Fibroblast of lung (primary cell): ENCODE data around the gene TRIM47. TPM values are rescaled to one million over a fixed set of nuclear protein-coding genes. Genes with fewer than 3 reads are reported as not detected.

Source experiments
- DNase-seq, 2 donors: peaks; one replicate each; pipeline versions ENCODE4 v3.0.0 to v3.0.0-alpha.2; 2010; ENCODE audit warnings: low read depth in 2 of 2
- H2AFZ ChIP-seq: 2 replicates; pipeline ENCODE4 v1.5.1; 2012; ENCODE audit warnings: low read length, control low read depth, inconsistent platforms
- H3K27ac ChIP-seq: 2 replicates; pipeline ENCODE4 v1.5.1; 2011; ENCODE audit warnings: low read length, control low read depth; ENCODE audit not compliant: insufficient read depth
- H3K27me3 ChIP-seq: 2 replicates; pipeline ENCODE4 v1.5.1; 2011; ENCODE audit warnings: mild to moderate bottlenecking, low read length; ENCODE audit not compliant: control insufficient read depth, insufficient read depth
- H3K36me3 ChIP-seq: 2 replicates; pipeline ENCODE4 v1.5.1; 2011; ENCODE audit warnings: low read length; ENCODE audit not compliant: control insufficient read depth, insufficient read depth
- H3K4me1 ChIP-seq: 2 replicates; pipeline ENCODE4 v1.5.1; 2011; ENCODE audit warnings: low read length; ENCODE audit not compliant: control insufficient read depth, insufficient read depth; ENCODE audit errors: extremely low read depth
- H3K4me2 ChIP-seq: 2 replicates; pipeline ENCODE4 v1.5.1; 2011; ENCODE audit warnings: low read length, control low read depth; ENCODE audit not compliant: insufficient read depth; ENCODE audit errors: extremely low read depth
- H3K4me3 ChIP-seq, 4 experiments: fragments of 200-600 bp in 1 of 4; sonication (generic) in 1 of 4; replicated peaks in 1 of 4; 2 replicates each; pipeline ENCODE4 v1.5.1; 2011 to 2016; ENCODE audit warnings: low read length in 4 of 4, low read depth in 3 of 4, mild to moderate bottlenecking in 3 of 4, control low read depth in 2 of 4, inconsistent platforms in 1 of 4, mixed read lengths in 1 of 4; ENCODE audit not compliant: insufficient read depth in 1 of 4; ENCODE audit errors: control extremely low read depth in 1 of 4
- H3K79me2 ChIP-seq: 2 replicates; pipeline ENCODE4 v1.5.1; 2012; ENCODE audit warnings: mild to moderate bottlenecking, low read length, inconsistent platforms; ENCODE audit not compliant: control insufficient read depth, insufficient read depth
- H3K9ac ChIP-seq: 2 replicates; pipeline ENCODE4 v1.5.1; 2011; ENCODE audit warnings: mild to moderate bottlenecking, low read length, control low read depth; ENCODE audit not compliant: insufficient read depth
- H3K9me3 ChIP-seq: 2 replicates; pipeline ENCODE4 v1.5.1; 2012; ENCODE audit warnings: low read depth, low read length; ENCODE audit not compliant: control insufficient read depth, insufficient read depth
- H4K20me1 ChIP-seq: 2 replicates; pipeline ENCODE4 v1.5.1; 2011; ENCODE audit warnings: low read length; ENCODE audit not compliant: control insufficient read depth, insufficient read depth; ENCODE audit errors: extremely low read depth
- CTCF ChIP-seq, 2 donors: IDR thresholded peaks in 1 of 2; conservative IDR thresholded peaks in 1 of 2; 1 replicate in 1 of 2; 2 replicates in 1 of 2; pipeline ENCODE4 v1.5.1; 2011 to 2012; ENCODE audit warnings: low read length in 2 of 2, control low read depth in 1 of 2, inconsistent platforms in 1 of 2, low read depth in 1 of 2, mild to moderate bottlenecking in 1 of 2
- EZH2 ChIP-seq: IDR thresholded peaks from 2 replicates; pipeline ENCODE4 v1.5.1; 2012; ENCODE audit warnings: low read length, control low read depth, mild to moderate bottlenecking; ENCODE audit errors: missing control alignments
- polyA plus RNA-seq, 2 donors: library from polyadenylated mRNA; depleted of rRNA in 1 of 2; stranded (reverse) in 1 of 2; unstranded in 1 of 2; fragments of >200 nt; gene quantifications; 2 replicates each; pipeline ENCODE4 v1.2.1, GENCODE V29; 2011 to 2012; ENCODE audit warnings: missing spikeins in 1 of 2
- total RNA-seq: library from RNA; depleted of rRNA; stranded (reverse); fragments of >200 nt; gene quantifications from 2 replicates; pipeline ENCODE4 v1.2.1, GENCODE V29; 2014

TRIM47 gene
- total and polyA plus RNA-seq, 2 donors (not counting 1 experiment from before 2014, with no cell fraction given) = 2.2 to 16.0 TPM

GRCh38 chr17:75877752-75878173 lies 618 bp downstream of the TRIM47 start:
- Histone ChIP-seq H3K4me3 (peak overlapping the region; percentile 32 to 68 (median 45)), H3K9me3 (no peaks in the 10 kb centered on the region), H3K36me3 (no peaks in the 10 kb centered on the region), H3K4me1 (peaks cover 23% of the 10 kb centered on the region), H3K27me3 (peaks cover 7% of the 10 kb centered on the region), H4K20me1 (no peaks in the 10 kb centered on the region), H3K4me2 (peak overlapping the region; percentile 73), H3K9ac (peak overlapping the region; percentile 58), H3K27ac (peak overlapping the region; percentile 76), H3K79me2 (no peaks in the 10 kb centered on the region), H2AFZ (peak overlapping the region; percentile 3)
- peak; percentile 30 to 36 for TF ChIP-seq CTCF (conservative IDR thresholded peaks at IDR 0.05 in 1 of 2, IDR thresholded peaks at IDR 0.05 in 1 of 2; ENCODE audit: low read depth in 1 of 2, low read length in 2 of 2)
- TF ChIP-seq EZH2 = no peak
- peak; percentile 57 to 72 for DNase-seq

GRCh38 chr17:75876938-75877751 lies 1.2 kb downstream of the TRIM47 start:
- Histone ChIP-seq H4K20me1 (no peaks in the 10 kb centered on the region), H3K4me2 (peak overlapping the region; percentile 73), H3K9ac (peak overlapping the region; percentile 58), H3K4me3 (peak overlapping the region; percentile 32 to 68 (median 45)), H3K27ac (peak overlapping the region; percentile 76), H3K4me1 (peaks cover 27% of the 10 kb centered on the region), H2AFZ (peak overlapping the region; percentile 3), H3K27me3 (peaks cover 7% of the 10 kb centered on the region), H3K79me2 (no peaks in the 10 kb centered on the region), H3K9me3 (no peaks in the 10 kb centered on the region), H3K36me3 (no peaks in the 10 kb centered on the region)
- peak; percentile 93 to 94 for DNase-seq
- TF ChIP-seq CTCF (conservative IDR thresholded peaks at IDR 0.05 in 1 of 2, IDR thresholded peaks at IDR 0.05 in 1 of 2; ENCODE audit: low read depth in 1 of 2, low read length in 2 of 2) (peak in 1 of 2 donors; percentile 6), EZH2 (no peak)

- H4K20me1 ChIP-seq = no peaks in the 10 kb centered on the region
- H3K36me3 ChIP-seq = no peaks in the 10 kb centered on the region
- H3K27me3 ChIP-seq = peaks cover 6% of the 10 kb centered on the region
- no peak for TF ChIP-seq EZH2
- TF ChIP-seq CTCF (conservative IDR thresholded peaks at IDR 0.05 in 1 of 2, IDR thresholded peaks at IDR 0.05 in 1 of 2; ENCODE audit: low read depth in 1 of 2, low read length in 2 of 2) = peak in 1 of 2 donors; percentile 17
- no peak overlapping the region for H2AFZ ChIP-seq
- H3K4me2 ChIP-seq = peak overlapping the region; percentile 73
- H3K27ac ChIP-seq = peak overlapping the region; percentile 76
- peak overlapping the region; percentile 40 for H3K9ac ChIP-seq
- H3K4me3 ChIP-seq = peak overlapping the region; percentile 26 to 68 (median 45)
- no peaks in the 10 kb centered on the region for H3K9me3 ChIP-seq
- H3K79me2 ChIP-seq = no peaks in the 10 kb centered on the region
- DNase-seq = no peak
- H3K4me1 ChIP-seq = peaks cover 27% of the 10 kb centered on the region
Measured at GRCh38 chr17:75876190-75876937, 2.0 kb downstream of the TRIM47 start.
